Activated T-cell treated with anti-CD3 and anti-CD28 coated beads, Interleukin-2, amount 50 U/mL, for 72 hours (primary cell): ENCODE data around the gene OBI1. TPM values are rescaled to one million over a fixed set of nuclear protein-coding genes. Genes with fewer than 3 reads are reported as not detected.
"Not testable (repeated sequence)": the region's sequence is repeated elsewhere in the genome, so short reads cannot be mapped to it uniquely, and the experiment has no call there.

Experiments used
- ATAC-seq, 2 donors: fragments of 150-1000 bp; cut with Tn5 transposase; replicated peaks in 1 of 2; 2 replicates each; pipeline ENCODE4 v1.10.0; 2021; ENCODE audit warnings: moderate library complexity in 2 of 2, mild to moderate bottlenecking in 1 of 2
- DNase-seq, 2 donors: peaks; one replicate each; pipeline ENCODE4 v3.0.0; 2021 to 2022; ENCODE audit warnings: mixed read lengths in 1 of 2
- H3K27ac Mint-ChIP-seq: one replicate; pipeline ENCODE4 v1.8.0; 2022; ENCODE audit warnings: mild to moderate bottlenecking, moderate library complexity, mixed read lengths
- H3K27me3 Mint-ChIP-seq: one replicate; pipeline ENCODE4 v1.8.0; 2022; ENCODE audit warnings: low read depth, mixed read lengths
- H3K36me3 Mint-ChIP-seq, 2 donors: one replicate each; pipeline ENCODE4 v1.8.0; 2022; ENCODE audit warnings: mixed read lengths in 2 of 2, mild to moderate bottlenecking in 1 of 2; ENCODE audit not compliant: insufficient read depth in 2 of 2
- H3K4me1 Mint-ChIP-seq: one replicate; pipeline ENCODE4 v1.8.0; 2022; ENCODE audit warnings: low read depth, mixed read lengths
- H3K4me3 Mint-ChIP-seq, 2 donors: one replicate each; pipeline ENCODE4 v1.8.0; 2022; ENCODE audit warnings: mild to moderate bottlenecking in 2 of 2, mixed read lengths in 2 of 2, moderate library complexity in 2 of 2
- H3K9me3 Mint-ChIP-seq, 2 donors: one replicate each; pipeline ENCODE4 v1.8.0; 2022; ENCODE audit warnings: mixed read lengths in 2 of 2
- total RNA-seq, 2 donors: library from RNA; stranded (reverse); gene quantifications; one replicate each; pipeline ENCODE4 v1.2.3, GENCODE V29; 2022

OBI1 gene
- total RNA-seq, 2 donors from 2014 or later: 17.8 to 23.0 TPM

DNA sequence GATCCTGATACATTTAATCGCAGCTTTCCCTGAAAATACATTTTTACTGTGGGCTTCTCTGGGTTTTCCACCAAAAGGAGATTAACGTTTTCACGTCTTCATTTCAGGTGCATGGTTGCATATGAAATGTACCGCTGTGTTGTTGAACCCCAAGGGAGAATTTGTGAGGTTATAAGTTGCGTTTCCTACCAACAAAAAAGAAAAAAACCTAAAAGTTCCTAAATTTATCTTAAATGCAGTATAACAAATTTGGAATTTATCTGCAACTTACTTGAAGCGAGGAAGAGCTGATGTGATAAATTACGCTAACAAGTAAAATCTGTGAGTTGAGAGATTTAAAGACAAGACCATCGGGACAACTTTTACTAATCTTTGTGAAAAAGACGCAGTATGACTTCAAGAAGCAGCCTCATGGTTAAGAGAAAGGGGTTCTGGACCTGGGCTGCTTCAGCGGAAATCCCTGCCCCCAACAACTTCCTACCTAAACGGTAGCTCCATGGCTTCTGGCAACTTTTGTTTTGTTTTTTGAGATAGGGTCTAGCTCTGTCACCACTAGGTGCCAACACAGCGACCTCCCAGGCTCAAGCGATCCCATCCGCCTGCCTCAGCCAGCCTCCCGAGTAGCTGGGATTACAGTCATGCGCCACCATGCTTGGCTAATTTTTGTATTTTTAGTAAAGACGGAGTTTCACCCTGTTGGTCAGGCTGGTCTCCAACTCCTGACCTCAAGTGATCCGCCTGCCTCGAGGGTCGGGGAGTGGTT is 958 bp upstream of the OBI1 start:
- Mint-ChIP-seq H3K4me1 (peaks cover 38% of the 10 kb centered on the region), H3K27ac (peak overlapping the region; percentile 100), H3K27me3 (no peaks in the 10 kb centered on the region), H3K9me3 (no peaks in the 10 kb centered on the region), H3K4me3 (peak overlapping the region; percentile 100), H3K36me3 (peaks cover 3 to 10% of the 10 kb centered on the region in 2 donors)
- DNase-seq: peak; percentile 9 to 15
- no peak for ATAC-seq

DNA sequence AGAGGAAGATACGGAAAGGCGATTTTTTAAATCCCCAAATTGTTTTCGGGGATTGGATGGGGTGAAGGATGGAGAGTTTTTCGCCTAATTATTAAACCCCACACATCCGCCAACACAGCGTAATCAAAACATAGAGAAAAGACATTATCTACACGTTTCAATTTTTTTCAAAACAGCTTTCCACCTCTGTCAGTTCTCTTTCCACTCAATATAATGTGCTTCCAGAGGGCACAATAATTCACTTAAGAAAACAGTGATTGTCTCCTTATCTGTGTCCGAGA is 435 bp upstream of the OBI1 start:
- Mint-ChIP-seq H3K4me1 (peaks cover 41% of the 10 kb centered on the region), H3K27me3 (no peaks in the 10 kb centered on the region), H3K9me3 (no peaks in the 10 kb centered on the region), H3K27ac (peak overlapping the region; percentile 100), H3K36me3 (peaks cover 3 to 10% of the 10 kb centered on the region in 2 donors), H3K4me3 (peak overlapping the region; percentile 100)
- ATAC-seq: no peak
- no peak for DNase-seq

DNA sequence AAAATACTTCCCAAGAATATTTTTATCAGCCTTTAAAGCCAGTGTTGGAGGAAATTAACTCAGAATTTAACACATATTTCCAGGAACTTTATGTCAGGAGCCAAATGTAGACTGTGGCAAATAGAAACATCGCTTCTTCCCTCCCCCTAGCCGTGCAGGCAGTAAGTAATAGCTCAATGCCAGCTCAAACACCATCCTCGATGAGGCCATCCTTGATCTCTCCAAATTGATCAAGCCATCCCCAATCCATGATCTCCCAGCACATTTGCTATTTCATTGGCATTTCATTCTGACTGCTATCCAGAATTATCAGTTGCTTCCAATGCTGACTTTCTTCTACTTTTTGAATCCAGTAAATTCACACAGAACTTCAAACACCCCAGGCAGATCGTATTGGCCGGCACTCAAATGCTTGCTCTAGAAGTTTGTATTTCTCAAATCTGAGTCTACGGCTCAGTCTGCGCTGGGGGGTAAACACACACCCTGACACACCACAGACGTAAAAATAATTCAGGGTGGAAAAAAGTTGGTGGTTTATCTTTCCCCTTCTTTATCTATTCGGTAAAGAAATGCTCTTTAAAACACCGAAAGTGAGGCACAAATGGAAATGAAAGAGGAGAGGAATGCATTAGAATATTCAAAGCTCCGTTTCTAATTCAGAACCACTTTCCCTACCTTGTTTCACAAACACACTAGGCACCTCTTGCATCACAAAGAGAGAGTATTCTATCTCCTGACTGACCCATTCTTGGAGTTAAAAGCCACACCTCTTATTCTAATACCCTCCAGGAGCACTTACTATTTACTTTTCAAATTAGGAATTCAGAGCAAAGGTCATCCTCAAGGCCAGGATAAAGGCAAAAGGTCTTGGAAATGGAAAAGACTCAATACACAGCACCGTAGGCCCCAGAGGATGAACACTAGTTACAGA is 991 bp downstream of the OBI1 start:
- no peaks in the 10 kb centered on the region for H3K27me3 Mint-ChIP-seq
- ATAC-seq: peak in 1 of 2 donors; percentile 1
- peak overlapping the region; percentile 100 for H3K4me3 Mint-ChIP-seq
- peaks cover 3 to 10% of the 10 kb centered on the region in 2 donors for H3K36me3 Mint-ChIP-seq
- no peaks in the 10 kb centered on the region for H3K9me3 Mint-ChIP-seq
- DNase-seq: no peak
- peak overlapping the region; percentile 100 for H3K27ac Mint-ChIP-seq
- H3K4me1 Mint-ChIP-seq: peaks cover 46% of the 10 kb centered on the region

DNA sequence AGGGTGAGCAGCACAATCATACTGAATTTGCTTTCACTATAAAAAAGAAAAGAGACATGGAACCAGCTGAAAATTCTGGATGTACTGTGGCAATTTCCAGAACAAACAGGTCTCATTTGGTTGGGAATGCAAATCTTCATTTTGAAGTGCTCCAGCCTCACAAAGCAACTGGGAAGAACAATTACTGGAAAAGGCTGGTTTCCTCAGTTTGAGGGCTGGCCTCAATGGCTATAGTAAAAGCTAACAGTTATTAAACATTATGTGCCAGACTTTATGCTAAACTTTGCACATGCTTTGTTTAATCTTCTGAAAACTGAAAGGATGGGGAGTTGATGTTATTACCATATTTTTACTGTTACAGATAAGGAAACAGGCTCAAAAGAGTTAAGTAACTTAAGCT is 3.0 kb downstream of the OBI1 start:
- ATAC-seq (no peak), DNase-seq (no peak)
- Mint-ChIP-seq H3K27ac (no peak overlapping the region), H3K4me1 (peaks cover 44% of the 10 kb centered on the region), H3K36me3 (peaks cover 3 to 10% of the 10 kb centered on the region in 2 donors), H3K9me3 (no peaks in the 10 kb centered on the region), H3K4me3 (peak overlapping the region in 1 of 2 donors; percentile 39), H3K27me3 (no peaks in the 10 kb centered on the region)

DNA sequence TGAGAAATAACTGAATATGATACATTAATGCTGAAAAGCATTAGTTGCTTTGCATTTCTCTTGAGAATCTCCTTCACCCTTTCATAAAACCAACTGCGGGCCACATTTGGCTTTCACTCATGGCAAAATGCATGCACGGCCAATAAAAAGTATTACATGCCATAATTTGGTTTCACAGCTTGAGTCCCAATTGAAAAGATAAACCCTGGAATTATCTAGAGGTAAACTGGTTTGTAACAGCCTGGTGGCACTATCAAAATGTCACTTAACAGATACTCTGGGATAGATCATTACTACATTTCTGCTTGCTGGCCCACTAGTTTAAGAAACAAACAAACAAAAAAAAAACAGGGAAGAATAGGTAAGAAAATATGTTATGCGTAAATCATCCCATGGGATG is 3.9 kb downstream of the OBI1 start:
- ATAC-seq (no peak), DNase-seq (no peak)
- Mint-ChIP-seq H3K27me3 (no peaks in the 10 kb centered on the region), H3K27ac (no peak overlapping the region), H3K36me3 (peaks cover 3 to 10% of the 10 kb centered on the region in 2 donors), H3K4me3 (no peak overlapping the region), H3K4me1 (peaks cover 44% of the 10 kb centered on the region), H3K9me3 (no peaks in the 10 kb centered on the region)

DNA sequence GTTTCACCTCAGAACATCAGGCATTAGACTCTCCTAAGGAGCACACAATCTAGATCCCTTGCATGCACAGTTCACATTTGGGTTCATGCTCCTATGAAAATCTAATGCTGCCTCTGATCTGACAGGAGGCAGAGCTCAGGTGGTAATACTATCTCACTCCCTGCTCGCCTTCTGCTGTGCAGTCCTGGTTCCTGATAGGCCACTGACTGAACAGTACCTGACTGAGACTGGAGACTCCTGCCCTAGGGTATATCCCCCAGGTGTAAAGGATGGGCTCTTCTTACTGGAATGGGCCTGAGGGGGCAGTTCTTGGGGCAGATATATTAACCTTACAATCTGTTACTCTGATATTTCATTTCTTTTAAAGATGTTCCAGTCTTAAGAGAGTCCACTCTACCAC is 6.3 kb downstream of the OBI1 start:
- Mint-ChIP-seq H3K27ac (no peak overlapping the region), H3K36me3 (peaks cover 0 to 4% of the 10 kb centered on the region in 2 donors), H3K9me3 (no peaks in the 10 kb centered on the region), H3K4me3 (no peak overlapping the region), H3K27me3 (no peaks in the 10 kb centered on the region), H3K4me1 (peaks cover 26% of the 10 kb centered on the region)
- ATAC-seq (no peak), DNase-seq (no peak)

DNA sequence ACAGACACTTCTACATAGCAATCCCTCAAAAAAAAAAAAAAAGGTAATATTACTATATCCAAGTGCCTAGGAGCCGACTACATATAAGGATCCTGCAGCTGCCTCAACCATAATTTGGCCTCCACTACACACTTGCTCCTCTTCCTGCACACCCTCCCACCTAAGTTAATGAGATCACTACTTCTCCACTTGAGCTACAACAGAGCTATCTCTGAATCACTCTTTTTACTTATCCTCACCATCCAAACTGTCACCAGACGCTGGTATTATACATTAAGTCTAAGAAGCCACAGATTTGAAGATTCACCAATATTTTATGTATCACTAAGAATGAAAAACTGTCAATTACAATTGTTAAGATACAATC is 8.3 kb downstream of the OBI1 start:
- Mint-ChIP-seq H3K36me3 (peaks cover 0 to 3% of the 10 kb centered on the region in 2 donors), H3K4me3 (no peak overlapping the region), H3K27ac (no peak overlapping the region), H3K27me3 (no peaks in the 10 kb centered on the region), H3K4me1 (peaks cover 28% of the 10 kb centered on the region), H3K9me3 (no peaks in the 10 kb centered on the region)
- DNase-seq (no peak), ATAC-seq (peak in 1 of 2 donors; percentile 58)

DNA sequence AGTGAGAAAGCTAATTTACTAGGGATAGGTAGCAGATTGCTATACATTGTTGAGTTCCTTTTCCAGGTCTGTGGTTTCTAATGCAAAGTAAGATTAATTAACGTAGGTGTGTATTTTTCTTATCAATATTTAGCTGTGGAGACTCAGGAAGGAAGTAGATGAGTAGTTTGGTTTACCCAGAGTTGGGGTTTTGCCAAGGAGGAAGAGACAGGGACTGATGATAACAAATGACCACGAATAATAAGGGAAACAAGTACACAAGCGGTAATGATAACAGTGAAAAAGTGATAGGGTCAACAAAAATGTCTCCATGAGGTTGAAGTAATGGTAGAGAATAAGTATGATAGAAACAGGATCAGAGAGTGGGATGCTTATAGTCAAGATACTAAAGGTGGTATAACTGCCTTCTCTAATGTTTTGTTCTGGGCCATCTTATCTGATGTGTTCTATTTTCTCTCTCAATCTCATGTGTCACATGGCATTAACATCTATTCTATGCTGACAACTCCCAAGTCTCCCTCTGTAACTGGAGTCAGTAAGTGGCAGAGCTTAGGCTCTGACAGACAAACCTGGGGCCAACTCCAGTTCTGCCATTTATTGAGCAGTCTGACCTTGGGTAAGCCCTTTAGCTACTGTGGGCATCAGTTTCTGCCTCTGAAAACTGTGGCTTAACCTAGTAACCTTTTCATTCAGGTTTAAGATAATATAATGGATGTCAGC is 8.8 kb downstream of the OBI1 start:
- Mint-ChIP-seq H3K27me3 (no peaks in the 10 kb centered on the region), H3K4me1 (peaks cover 23% of the 10 kb centered on the region), H3K36me3 (no peaks in the 10 kb centered on the region), H3K27ac (no peak overlapping the region), H3K9me3 (no peaks in the 10 kb centered on the region), H3K4me3 (no peak overlapping the region)
- ATAC-seq (no peak), DNase-seq (no peak)

DNA sequence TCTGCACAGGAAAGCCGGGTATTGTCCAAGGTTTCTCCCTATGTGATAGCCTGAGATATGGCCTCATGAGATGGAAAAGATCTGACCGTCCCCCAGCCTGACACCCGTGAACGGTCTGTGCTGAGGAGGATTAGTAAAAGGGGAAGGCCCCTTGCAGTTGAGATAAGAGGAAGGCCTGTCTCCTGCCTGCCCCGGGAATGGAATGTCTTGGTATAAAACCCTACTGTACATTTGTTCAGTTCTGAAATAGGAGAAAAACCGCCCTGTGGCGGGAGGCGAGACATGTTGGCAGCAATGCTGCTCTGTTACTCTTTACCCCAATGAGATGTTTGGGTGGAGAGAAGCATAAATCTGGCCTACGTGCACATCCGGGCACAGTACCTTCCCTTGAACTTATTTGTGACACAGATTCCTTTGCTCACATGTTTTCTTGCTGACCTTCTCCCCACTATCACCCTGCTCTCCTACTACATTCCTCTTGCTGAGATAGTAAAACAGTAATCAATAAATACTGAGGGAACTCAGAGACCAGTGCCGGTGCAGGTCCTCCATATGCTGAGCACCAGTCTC is 11.8 kb downstream of the OBI1 start:
- H3K9me3 Mint-ChIP-seq, H3K27me3 Mint-ChIP-seq, DNase-seq, H3K27ac Mint-ChIP-seq, H3K36me3 Mint-ChIP-seq, ATAC-seq, H3K4me1 Mint-ChIP-seq, H3K4me3 Mint-ChIP-seq: not testable (repeated sequence)

DNA sequence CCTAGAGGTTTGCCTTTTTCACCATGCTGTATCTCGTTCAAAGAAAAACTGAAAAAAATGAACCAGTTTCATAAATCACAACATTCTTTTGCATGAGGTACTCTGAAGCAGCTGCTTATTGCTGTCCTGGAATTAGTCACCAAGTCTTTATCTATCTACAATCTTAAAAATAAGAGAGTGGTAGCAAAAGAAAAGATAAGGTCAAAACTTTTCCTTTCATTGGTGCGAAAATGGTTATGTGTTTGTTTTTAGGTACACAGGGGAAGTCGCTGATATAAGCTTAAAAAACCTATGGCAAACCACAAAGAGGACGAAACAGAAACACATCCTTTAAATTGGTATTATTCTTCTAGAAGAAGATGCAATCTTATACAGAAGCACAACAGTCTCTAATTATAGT is 20.7 kb downstream of the OBI1 start:
- H3K27me3 Mint-ChIP-seq: no peaks in the 10 kb centered on the region
- peak in 1 of 2 donors; percentile 34 for ATAC-seq
- no peak overlapping the region for H3K4me3 Mint-ChIP-seq
- DNase-seq: no peak
- H3K27ac Mint-ChIP-seq: no peak overlapping the region
- peaks cover 0 to 32% of the 10 kb centered on the region in 2 donors for H3K36me3 Mint-ChIP-seq
- no peaks in the 10 kb centered on the region for H3K9me3 Mint-ChIP-seq
- H3K4me1 Mint-ChIP-seq: peaks cover 4% of the 10 kb centered on the region

DNA sequence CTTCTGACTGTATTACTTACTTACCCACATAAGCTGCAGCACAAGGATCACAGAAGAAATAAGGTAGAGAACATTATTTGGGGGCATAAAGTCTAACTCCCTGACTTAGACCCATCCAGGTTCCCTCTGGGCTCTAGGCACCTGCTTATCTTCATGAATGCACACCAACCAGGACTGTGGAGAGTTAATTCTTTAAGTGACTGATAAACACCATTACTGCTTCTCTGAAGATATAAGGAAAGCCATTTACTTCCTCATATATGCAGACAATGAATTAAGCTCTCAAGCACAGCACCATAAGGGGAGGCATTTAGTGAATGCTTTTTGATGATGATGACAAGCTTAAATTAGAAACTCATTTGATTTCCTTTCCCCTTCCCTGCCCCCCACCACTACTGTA is 22.5 kb downstream of the OBI1 start:
- DNase-seq: no peak
- H3K27ac Mint-ChIP-seq: no peak overlapping the region
- no peaks in the 10 kb centered on the region for H3K27me3 Mint-ChIP-seq
- peaks cover 4% of the 10 kb centered on the region for H3K4me1 Mint-ChIP-seq
- no peak for ATAC-seq
- peaks cover 1 to 38% of the 10 kb centered on the region in 2 donors for H3K36me3 Mint-ChIP-seq
- no peaks in the 10 kb centered on the region for H3K9me3 Mint-ChIP-seq
- H3K4me3 Mint-ChIP-seq: no peak overlapping the region

DNA sequence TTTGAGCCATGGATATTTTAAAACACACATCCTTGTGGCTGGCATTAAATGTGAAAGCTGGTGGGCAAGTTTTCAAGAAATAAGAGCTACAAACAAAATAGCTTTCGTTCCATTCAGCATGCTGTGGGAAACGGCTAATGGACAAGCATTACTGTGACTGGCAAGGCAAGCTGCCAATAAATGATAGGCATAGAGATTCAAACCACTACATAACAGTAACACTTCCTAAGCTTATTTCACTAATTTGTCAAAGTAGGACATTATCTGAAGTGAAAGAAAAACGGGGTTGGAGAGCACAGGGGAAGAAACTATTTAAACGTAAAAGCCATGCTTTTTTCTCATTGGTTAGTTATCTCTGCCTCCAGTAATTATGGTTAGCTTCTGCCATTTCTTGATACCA is 26.0 kb downstream of the OBI1 start:
- Mint-ChIP-seq H3K27ac (no peak overlapping the region), H3K9me3 (no peaks in the 10 kb centered on the region), H3K36me3 (peaks cover 4 to 40% of the 10 kb centered on the region in 2 donors), H3K27me3 (no peaks in the 10 kb centered on the region), H3K4me1 (no peaks in the 10 kb centered on the region), H3K4me3 (no peak overlapping the region)
- no peak for DNase-seq
- no peak for ATAC-seq

DNA sequence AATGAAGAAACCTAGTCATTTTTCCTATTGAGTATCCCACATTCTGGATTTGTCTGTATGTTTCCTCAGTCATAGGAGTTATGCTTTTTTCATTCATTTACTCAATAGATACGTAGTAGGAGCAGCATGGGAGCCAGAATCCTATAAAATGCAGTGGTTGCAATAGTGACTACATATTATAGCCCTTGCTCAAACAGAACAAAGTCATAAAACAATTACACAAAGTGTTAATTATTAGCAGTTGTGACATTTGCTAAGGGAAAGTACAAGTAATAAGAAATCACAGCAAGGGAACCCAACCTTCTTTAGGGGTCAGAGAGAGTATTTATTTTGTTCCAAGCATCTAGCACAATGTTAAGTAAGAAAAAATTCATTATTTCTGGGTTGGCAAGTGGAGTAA is 27.9 kb downstream of the OBI1 start:
- H3K27me3 Mint-ChIP-seq: no peaks in the 10 kb centered on the region
- H3K36me3 Mint-ChIP-seq: peaks cover 7 to 40% of the 10 kb centered on the region in 2 donors
- no peaks in the 10 kb centered on the region for H3K4me1 Mint-ChIP-seq
- H3K9me3 Mint-ChIP-seq: no peaks in the 10 kb centered on the region
- ATAC-seq: no peak
- no peak for DNase-seq
- no peak overlapping the region for H3K4me3 Mint-ChIP-seq
- H3K27ac Mint-ChIP-seq: no peak overlapping the region
